NCI-H1417 treated with DMSO at 0.1 percent for 48 hours (cell line): ENCODE results near the gene CCL3.
"Not testable (repeated sequence)": the region's sequence is repeated elsewhere in the genome, so short reads cannot be mapped to it uniquely, and the experiment has no call there.

Experiments
- DNase-seq: peaks from one replicate; lab custom pipeline; 2025; lab: John Stamatoyannopoulos, UW

The CCL3 gene

DNA sequence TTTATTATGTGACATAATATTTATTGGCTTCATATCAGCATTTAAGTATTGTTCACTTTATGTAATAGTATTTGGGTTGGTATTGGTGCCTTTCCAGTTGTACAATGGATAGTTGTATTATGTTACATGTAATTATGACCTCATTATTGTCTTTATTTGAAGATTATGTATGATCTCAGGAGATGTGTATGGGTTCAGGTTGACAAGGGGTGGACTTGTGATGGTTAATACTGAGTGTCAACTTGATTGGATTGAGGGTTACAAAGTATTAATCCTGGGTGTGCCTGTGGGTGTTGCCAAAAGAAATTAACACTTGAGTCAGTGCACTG, 25.7 kb upstream of the CCL3 start:
- DNase-seq: not testable (repeated sequence)

DNA sequence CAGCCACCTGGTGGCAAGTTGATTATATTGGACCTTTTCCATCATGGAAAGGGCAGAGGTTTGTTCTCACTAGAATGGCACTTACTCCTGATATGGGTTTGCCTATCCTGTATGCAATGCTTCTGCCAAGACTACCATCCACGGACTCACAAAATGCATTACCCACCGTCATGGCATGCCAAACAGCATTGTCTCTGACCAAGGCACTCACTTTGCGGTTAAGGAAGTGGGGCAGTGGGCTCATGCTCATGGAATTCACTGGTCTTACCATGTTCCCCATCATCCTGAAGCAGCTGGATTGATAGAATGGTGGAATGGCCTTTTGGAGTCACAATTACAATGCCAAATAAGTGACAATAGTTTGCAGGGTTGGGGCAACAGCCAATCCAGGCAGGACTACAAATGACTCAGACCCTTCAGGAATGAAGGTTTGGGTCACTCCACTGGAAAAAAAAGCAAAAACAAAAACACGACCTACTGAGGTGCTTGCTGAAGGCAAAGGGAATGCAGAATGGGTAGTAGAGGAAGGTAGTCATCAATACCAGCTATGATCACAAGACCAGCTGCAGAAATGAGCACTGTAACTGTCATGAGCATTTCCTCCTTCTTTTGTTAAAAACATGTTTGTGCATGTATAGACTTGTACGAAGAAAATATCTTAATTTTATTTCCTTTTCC, 25.2 kb upstream of the CCL3 start:
- not testable (repeated sequence) for DNase-seq

DNA sequence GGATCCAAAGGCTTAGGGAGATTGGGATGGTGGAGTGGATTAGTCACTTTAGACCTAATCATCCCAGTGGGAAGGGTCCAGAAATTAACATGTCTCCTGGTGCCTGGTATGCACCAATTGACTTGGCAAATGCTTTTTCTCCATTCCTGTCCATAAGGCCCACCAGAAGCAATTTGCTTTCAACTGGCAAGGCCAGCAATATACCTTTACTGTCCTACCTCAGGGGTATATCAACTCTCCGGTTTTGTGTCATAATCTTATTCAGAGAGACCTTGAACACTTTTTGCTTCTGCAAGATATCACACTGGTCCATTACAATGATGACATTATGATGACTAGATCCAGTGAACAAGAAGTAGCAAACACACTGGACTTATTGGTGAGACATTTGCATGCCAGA, 23.2 kb upstream of the CCL3 start:
- not testable (repeated sequence) for DNase-seq

DNA sequence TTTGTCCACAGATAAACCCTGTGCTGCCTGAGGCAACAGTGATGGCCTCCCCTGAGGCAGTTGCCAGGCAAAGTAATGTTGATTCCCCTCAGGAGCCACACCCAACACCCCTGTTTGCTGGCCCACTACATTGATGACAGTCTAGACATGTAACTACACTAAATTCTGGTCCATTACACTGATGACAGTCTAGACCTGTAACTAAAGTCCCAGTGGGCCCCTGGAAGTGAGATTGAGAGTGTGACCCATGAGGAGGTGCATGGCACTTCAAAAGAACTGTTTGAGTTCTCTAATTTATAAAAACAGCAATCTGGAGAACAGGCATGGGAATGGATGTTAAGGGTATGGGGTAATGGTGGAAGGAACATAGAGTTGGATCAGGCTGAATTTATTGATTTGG, 22.6 kb upstream of the CCL3 start:
- DNase-seq: no peak

DNA sequence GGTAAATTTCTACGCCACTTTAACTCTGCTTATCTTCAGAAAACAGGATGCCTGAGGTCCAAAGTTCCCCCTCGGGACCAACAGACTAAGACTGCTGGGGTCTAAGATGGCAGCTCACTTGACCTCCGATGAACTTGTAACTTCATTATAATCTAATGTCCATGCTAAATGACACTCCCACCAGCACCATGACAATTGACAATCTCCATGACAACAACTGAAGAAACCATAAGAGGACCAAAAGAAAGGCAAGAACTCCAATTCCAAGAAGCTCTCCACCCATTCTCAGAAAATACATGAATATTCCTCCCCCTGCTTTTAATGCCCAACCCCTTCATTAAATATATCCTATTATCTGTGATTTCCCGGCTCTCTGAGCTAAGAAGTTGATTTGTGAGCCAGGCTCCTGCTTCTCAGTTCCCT, 21.1 kb upstream of the CCL3 start:
- no peak for DNase-seq

DNA sequence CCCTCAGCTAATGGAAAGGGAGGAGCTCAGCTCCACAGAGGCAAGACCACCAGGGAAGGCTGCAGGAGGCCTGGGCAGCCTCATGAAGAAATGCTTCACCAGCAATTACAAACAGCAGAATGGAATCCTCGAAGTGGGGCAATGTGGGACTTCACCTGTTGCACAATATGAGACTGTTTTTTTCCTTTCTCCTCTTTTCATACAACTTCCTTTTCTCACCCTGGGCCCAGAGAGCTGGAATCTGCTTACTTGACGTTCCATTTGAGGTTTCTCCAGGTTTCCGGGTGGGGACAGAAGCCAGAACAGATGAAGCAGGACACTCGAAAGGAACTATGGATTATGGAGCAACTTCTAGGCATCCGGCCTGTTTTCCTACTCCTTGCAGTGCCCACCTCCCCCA, 18.3 kb upstream of the CCL3 start:
- not testable (repeated sequence) for DNase-seq

DNA sequence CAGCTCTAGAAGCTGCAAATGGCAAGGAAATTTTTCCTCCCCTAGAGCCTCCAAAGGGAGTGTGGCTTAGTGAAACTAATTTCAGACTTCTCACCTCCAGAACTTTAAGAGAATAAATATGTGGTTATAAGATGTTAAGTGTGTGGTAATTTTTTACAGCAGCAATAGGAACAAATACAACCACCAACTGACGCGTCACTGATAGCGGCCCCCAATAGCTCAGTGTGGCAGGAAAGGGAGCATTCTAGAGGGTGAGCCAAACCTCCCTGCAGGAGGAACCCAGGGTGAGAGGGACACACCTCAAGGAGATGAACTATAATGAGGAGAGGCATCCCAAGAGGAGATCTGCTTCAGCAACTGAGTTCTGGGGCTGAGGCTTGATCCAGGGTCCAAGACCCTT, 17.7 kb upstream of the CCL3 start:
- no peak for DNase-seq

DNA sequence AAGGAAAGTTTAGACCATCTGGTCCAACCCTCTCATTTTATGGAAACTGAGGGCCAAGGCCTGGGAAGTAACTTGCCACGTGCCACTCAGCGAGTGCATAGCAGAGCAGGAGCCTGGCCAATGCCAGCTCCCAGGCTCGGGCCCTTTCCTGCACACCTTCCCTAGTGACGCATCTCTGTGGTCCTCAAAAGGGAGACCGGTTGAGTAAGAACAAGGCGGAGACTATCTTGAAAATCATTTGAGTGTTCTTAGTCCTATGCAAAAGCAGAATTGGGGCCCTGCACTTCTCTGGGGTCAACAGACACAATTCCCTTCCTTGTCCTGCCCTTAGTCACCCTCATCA, 16.5 kb upstream of the CCL3 start:
- no peak for DNase-seq

DNA sequence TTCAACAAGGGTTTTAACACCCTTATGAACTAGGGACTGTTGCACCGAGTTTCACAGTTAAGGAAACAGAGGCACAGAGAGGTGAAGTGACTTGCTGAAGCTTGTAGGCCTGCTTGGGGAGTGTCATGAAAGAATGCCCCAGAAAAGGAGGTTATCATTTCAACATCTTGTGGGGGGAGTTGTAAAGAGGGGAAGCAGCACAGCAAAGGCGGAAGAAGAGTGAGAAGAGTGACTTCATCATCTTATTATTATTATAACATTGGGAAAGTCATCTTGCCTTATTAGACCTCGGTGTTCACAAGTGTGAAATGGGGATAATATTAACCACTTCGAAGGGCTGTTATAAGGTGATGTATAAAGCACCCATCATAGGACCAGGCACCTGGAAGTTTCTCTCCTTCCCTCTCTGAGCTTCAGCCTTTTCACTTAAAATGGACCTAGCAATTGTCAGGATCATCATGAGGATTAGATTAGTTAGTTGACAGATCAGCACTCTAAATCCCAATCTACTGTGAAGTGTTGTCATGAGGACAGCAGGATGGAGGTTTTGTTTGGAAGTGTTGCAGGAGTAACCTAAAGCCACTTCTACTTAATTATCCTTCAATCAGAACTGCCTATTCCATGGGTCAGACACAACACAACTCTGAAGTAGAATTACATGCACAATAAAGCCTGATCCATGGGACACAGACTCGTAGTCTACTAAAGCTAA, 16.0 kb upstream of the CCL3 start:
- DNase-seq: no peak

DNA sequence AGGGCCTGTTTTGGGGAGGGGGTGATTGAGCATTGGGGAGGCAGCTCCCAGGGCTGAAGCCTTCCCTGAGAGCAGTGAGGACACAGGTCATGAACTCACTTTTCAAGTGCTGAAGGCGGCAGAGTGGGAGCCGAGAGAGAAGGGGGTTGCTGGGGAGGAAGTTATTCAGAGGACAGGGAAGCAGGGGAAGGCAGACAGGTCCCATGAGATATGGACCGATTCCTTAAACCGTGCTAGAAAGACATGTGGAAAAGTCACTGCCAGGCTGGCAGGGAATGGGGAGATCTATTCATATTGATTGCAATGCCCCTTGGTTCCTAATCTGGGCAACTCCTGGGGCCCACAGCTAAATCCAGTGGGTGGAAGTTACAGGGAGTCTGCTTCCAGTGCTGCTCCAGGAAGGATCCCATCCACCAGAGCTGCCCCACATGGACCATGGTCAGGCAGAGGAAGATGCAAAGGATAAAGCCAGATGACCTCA, 14.8 kb upstream of the CCL3 start:
- DNase-seq: no peak

DNA sequence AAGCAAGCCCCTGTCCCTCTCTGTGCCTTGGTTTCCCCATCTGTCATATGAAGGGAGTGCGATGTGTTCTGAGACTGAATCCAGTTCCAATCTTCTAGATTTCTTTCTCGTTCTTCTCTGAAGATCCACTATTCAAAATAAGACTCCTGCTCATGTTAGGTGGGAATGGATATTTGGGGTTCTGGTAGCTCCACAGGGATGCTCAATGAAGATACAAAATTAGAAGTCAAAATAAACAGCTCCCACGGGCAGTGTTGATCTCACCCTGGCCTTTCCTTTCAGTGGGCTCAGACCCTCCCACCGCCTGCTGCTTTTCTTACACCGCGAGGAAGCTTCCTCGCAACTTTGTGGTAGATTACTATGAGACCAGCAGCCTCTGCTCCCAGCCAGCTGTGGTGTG, 14.3 kb upstream of the CCL3 start:
- not testable (repeated sequence) for DNase-seq

DNA sequence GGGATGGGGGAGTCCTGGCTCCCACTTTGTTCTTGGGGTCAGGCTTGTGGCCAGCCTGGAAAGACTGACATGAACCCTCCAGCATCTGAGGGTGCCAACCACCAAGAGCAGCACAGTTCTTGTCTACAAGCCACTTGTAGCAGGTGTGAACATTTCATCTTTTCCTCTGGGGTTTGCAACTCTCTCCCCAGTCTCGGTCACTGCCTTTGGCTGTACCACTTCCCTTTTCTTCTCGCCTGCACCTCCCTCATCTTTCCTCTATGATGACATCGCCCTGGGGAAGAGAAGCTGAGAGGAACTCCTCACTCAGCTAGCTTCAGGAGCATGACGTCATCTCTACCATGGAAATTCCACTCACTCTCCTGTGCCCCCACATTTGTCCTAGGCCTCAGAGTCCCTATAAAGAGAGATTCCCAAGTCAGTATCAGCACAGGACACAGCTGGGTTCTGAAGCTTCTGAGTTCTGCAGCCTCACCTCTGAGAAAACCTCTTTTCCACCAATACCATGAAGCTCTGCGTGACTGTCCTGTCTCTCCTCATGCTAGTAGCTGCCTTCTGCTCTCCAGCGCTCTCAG, 13.5 kb upstream of the CCL3 start, which contains the start of gene CCL4:
Gene CCL4, plus strand, starts transcription at position 427 of the 575 bp plus-strand sequence. Its CDS starts 79 bp downstream, at position 506.
- DNase-seq: not testable (repeated sequence)

DNA sequence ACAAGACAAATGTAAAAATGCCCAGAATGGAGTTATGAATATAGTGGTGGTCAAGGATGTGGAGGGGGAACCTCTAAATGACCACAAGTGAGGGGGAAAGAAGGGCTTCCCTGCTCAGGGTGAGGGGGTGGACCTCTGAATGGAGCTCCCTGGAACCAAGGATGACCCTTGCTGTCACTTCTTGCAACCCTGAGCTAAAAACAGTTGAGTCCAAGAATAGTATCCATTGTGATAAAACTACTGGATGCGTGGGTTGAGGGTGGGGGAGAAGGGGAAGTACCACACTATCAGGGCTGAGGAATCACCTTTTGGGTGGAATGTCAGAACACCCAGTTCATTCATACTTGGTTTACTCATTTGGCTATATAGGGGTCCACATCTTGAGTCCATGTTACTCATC, 9.1 kb upstream of the CCL3 start:
- DNase-seq: not testable (repeated sequence)

DNA sequence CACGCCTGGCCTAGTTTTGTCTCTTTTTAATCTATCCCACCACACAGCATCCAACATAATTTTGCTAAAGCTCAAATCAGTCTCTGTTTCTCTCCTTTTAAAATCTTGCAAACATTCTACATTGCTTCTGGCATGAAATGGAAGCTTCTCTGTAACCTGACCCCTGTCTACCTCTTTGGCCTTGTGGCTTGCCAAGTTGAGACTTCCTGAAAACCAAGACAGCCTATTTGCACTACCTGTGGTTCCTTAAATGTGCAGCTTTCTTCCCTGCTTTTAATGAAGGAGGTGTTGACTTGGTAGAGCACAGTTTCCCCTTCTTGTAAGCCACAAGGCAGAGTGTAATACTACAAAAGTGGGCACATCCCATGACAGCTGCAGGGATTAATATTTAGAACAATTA, 6.0 kb upstream of the CCL3 start:
- DNase-seq: no peak

DNA sequence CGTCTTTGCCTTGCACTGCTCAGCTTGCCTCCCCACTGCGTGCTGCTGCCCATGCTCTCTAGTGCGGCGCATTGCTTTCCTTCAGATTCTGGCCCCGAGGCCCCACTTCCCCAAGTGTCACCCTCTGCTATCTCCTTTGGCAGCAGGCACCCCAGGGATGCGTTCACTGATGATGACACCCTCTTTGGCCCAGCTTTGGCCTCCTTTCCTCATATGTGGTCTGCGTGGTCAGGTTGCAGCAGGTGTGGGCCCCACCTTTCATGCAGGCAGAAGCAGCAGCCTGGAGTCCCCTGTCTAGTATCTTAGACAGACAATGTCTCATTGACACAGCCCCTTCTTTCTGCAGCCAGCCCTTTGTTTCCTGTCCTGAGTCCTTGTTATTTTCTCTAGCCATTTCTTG, 4.8 kb upstream of the CCL3 start:
- DNase-seq: no peak

DNA sequence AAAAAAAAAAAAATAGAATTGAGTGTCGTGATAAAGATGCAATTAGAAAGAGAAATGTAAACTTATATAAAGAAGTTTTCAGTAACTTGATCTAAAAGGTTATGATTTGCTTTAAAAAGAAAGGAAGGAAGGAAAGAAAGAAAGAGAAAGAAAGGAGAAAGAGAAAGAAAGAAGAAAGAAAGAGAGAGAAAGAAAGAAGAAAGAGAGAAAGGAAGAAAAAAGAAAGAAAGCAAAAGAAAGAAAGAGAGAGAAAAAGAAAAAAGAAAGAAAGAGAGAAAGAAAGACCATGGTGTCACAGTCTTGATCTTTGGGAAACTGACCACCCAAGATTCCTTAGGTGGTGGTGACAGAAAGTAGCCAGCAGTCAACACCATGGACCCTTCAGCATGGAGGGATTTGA, 4.3 kb upstream of the CCL3 start:
- no peak for DNase-seq

DNA sequence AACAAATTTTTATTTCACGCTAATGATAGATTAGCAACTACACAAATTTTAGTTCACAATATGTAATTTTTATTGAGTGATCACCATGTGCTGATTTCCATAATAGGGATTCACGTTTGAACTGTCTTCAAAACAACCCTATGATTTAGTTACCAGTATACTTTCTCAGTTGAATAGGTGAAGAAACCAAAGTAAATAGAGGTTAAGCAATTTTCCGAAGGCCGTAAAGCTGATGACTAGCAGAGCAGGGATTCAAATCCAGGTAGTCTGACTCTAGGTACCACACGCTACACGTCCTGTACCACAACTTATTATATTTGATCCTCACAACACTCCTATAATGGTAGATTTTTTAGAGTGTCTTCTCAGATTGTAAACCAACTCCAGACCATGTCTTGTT, 2.8 kb upstream of the CCL3 start:
- DNase-seq: not testable (repeated sequence)

DNA sequence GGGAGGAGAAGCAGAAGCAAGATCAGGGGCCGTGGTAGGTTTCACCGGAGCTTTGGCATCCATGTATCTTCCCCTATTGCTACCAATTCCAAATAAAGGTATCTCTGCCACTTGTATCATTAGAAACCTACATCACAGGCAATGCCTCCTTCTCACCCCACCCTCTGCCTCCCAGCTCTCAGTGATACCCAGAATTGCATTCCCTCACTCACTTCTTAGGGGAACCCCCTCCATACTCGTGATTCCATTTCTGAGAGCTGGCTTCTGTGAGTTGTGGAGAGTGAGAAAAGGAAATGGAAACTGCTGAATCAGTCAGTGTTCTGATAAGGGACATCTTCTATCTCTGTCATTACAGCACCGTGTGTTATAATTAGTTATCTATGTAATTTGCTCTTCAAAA, 2.3 kb upstream of the CCL3 start:
- no peak for DNase-seq

DNA sequence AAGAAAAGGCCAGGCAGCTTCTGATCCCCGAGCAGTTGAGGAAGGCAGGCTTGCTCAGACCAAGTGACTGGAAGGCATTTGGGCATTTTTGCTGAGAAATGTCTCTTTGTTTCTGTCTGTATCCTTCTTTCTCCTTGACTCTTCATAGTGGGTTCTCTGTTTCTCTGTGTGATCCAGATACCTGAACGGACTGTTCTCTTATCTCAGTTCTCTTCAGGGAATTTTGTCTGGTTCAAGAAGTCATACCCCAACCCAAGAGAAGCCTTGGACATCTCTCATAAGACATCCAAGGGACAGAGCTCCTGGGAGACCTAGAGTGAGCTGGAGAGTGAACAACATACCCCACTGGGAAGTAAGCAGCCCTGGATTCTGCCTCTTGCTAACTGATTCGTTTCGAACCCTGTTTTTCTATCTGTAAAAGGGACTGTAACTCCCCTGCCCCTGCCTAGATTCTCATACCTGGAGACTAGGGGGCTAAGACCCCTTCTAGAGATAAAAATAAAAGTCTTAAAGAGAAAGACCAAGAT, 541 bp downstream of the CCL3 start:
- DNase-seq: no peak

DNA sequence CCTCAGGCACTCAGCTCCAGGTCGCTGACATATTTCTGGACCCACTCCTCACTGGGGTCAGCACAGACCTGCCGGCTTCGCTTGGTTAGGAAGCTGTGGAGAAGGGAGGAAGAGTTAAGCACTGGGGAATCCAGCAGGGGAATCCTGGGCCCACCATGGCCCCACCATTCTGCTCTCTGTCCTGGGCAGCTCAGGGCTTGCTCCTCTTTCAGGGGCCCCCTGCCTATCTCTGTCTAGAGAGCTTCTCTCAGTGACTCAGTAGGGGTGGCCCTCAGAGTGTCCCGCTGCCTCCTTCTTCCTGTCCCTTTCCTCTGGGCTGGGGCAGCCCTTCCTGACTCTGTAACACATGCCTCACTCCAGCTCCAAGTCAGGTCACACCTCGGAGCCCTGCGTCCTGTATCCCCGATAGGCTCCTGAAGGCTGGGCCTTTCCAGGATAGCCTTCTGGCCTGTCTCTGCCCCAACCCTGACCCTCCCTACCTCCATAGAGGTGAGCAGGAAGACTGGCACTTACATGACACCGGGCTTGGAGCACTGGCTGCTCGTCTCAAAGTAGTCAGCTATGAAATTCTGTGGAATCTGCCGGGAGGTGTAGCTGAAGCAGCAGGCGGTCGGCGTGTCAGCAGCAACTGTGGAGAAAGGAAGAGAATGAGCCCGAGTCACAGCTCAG, 1.1 kb downstream of the CCL3 start:
- DNase-seq: no peak

DNA sequence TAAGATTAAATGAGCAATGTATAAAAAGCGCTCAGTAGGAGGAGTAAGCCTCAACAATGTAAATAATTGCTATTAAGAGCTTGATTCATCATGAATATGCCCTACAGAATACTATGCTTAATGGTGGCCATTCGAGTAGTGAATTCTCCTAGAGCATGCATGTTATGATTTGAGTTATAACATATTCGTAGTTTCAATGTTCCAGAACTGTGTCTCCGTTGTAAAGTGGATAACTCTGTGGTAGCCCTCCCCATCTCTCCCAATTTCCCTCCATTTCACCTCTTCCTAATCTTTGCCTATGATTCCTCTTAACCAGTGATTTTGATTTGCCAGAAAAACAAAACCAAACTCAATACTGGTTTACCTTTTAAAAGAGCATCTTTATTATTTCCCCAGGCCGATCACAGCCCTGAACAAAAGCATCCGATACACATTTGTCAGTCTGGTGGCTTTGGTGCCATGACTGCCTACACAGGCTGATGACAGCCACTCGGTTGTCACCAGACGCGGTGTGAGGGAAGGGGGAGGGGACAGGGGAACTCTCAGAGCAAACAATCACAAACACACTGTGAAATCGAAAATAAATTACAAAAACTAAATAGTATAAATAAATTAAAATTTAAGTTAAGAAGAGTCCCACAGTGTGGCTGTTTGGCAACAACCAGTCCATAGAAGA, 1.9 kb downstream of the CCL3 start:
- not testable (repeated sequence) for DNase-seq

DNA sequence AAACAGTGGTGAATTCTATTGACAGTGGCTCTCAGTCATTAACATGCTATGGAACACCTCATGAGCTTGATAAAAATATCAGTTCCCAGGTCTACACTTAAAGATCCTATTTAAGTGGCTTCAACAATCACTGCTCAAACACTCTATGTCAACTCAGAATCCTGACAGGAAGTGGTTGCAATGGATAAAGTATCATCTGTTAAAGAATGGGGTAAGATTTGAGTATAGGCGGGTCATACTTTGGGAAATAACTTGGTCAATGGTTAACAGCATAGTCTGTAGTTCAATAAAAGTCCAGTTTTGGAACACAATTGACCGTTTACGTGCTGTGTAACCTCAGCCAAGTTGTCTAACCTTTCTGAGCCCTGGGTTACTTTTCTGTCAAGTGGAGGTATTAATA, 2.5 kb downstream of the CCL3 start:
- not testable (repeated sequence) for DNase-seq
